DMS153 treated with DMSO at 0.1 percent for 48 hours (cell line): ENCODE results near the gene TRRAP.
A peak's percentile ranks its signal among the peaks of the same experiment; 100 is the strongest.

Experiments used
- DNase-seq: peaks from one replicate; lab custom pipeline; 2025; ENCODE audit not compliant: unreplicated experiment; lab: John Stamatoyannopoulos, UW

TRRAP gene

DNA sequence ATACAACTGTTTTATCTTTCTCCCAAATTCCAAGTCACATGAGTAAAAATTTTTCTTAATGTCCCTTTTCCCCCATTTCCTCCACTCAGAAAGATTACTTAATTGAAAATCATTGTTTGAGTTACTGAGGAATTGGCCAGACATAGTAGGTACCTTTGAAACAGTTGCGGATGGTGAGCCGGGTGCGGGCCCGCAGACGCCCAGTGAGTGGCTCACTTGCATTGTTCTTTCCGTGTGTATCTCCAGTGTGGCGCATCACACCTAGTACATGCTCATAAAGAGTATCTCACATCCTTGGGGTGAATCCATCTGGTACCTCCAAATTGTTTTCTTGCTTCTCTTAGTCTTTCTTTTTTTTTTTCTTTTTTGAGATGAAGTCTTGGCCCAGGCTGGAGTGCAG lies 14.3 kb downstream of the TRRAP start:
- DNase-seq = no peak

DNA sequence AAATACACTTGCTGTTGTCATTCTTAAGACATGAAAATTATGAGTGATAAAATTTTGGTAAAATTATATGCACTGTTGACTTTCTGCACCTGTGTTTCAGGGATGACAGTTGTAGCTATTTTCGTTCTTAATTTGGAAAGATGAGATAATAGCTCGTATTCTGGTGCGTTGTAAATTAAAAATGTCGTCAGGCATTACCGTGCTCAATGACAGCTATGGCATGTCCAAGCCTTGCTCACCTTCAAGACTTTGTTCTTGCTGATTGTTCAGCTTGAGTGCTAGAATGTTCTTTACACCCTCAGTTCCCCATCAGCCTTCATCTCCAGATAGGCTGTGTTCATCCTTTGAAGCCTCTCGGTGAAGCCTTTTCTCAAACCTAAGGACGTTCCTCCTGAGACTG lies 21.5 kb downstream of the TRRAP start:
- no peak for DNase-seq

DNA sequence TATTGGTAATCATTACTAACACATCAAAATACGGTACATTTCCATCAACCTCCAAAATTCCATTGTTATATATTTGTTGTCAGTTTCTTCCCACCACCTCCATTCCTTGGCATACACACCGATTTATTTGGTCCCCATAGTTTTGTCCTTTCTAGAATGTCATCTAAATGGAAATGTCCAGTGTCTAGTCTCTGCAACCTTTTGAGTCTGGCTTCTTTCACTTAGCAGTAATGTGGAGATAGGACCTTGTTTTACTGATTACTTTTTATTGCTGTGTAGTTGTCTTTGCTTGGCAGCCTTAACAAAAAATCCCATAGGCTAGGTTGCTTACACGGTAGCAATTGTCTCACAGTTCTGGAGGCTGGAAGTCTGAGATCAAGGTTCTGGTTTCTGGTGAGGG lies 22.5 kb downstream of the TRRAP start:
- no peak for DNase-seq

DNA sequence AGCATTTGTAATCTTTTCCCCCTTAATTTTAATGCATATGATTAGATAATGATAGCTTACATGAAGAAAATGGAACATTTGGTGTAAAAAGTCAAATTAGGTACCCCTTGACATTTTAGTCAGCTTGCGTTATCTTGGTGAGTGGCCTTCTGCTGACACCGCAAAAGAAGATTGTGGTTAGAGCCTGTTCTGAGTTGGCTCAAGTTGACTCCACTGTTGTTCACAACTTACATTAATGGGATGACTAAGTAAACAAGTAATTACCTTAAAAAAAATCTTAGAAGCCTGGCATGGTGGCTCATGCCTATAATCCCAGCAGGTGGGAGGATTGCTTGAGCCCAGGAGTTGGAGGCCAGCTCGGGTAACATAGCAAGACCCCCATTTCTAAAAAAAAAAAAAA lies 24.2 kb downstream of the TRRAP start:
- DNase-seq = no peak

DNA sequence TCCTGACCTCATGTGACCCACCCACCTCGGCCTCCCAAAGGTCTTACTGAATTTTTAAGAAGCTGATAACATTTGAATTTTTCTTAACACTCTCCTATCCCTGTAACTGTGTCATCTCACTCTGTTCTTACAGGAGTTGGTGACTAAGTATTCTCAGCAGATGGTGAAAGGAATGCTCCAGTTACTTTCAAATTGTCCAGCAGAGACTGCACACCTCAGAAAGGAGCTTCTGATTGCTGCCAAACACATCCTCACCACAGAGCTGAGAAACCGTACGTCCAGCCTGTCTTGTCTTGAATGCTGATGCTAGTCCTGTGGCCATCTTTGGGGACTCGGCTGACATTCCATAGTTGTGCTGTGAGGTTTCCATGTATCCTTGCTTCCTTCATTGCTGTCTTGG lies 24.9 kb downstream of the TRRAP start:
- no peak for DNase-seq

DNA sequence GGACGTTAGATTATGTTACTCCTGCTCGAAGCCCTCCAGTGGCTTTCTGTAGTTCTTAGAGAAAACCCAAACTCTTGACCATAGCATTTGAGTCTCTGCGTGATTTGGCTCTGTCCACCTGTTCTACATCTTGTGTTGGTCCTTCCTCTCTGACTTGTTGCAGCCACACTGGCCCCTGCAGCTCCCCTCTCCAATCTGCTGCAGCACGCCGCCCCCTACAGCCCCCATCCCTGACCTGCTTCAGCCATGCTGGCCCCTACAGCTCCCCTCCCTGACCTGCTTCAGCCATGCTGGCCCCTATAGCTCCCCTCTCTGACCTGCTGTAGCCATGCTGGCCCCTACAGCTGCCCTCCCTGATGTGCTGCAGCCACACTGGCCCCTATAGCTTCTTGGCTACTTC lies 29.2 kb downstream of the TRRAP start:
- DNase-seq = no peak

DNA sequence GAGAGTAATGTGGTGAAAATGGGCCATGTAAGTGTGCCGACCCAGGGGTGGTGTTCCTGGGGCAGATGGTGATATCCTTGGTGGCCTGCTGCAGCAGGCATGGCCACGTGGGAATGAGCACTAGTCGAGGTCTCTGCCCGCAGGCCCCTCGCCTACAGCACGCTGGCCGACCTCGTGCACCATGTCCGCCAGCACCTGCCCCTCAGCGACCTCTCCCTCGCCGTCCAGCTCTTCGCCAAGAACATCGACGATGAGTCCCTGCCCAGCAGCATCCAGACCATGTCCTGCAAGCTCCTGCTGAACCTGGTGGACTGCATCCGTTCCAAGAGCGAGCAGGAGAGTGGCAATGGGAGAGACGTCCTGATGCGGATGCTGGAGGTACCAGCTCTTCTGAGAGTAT lies 30.3 kb downstream of the TRRAP start:
- DNase-seq = no peak

DNA sequence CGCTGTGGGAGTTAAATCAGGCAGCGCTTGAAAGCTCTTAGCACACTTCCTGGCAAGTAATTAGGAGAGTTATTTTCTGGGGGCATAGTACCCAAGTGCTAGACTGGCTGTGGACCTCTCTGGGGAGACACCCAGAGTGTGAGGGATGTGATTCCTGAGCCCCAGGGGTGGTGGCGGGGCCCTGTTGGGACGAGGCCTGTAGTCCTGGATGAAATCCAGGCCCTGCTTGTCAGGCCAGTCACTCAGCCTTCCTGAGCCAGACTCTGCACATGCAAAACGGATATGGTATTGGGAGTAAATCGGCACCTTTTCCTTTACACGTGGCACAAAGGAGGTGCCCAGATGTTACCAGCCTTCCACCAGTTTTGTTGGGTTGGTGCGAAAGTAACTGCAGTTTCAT lies 31.2 kb downstream of the TRRAP start:
- DNase-seq = no peak

DNA sequence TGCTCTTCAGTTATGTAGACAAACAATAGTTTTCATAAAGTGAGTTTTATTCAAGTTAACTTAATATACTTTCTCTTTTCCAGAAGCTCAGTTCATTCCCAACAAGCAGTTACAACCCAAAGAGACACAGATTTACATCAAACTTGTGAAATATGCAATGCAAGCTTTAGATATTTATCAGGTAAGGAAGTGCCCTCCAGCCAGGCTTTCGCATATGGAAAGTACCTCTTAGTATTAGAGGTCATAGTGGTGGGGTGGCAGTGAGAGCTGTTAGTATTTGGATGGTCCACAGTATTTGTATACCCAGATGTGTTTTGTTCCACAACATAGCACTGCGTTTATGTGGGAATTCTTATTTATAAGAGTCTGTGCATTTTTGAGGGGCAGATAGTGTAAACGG lies 32.1 kb downstream of the TRRAP start:
- DNase-seq = no peak

DNA sequence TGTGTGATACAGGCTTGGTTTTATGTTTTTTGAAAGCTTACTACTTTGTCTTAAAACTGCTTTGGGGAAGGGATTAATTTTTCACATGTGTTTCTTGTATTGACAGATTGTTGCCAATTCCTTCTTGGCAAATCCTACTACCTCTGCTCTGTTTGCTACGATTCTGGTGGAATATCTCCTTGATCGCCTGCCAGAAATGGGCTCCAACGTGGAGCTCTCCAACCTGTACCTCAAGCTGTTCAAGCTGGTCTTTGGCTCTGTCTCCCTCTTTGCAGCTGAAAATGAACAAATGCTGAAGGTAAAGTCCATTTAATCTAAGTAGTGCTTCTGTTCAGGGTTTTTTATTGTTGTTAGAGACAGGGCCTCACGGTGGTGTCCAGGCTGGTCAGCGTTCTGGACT lies 33.6 kb downstream of the TRRAP start:
- DNase-seq = no peak

DNA sequence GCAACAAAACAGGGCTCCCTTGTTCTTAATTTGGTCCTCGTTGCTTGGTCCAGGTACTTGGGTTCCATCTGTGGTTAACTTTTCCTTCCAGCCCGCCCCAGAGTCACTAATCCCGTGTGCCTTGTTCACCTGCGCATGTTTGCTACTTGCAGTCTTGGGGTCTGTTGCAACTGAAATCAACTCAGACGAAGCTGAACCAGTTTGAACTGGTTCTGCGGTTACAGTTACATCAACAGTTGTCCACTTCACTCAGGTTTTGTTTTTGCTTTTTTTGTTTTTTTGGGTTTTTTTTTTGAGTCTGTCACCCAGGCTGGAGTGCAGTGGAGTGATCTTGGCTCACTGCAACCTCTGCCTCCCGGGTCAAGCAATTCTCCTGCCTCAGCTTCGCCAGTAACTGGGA lies 34.7 kb downstream of the TRRAP start:
- no peak for DNase-seq

DNA sequence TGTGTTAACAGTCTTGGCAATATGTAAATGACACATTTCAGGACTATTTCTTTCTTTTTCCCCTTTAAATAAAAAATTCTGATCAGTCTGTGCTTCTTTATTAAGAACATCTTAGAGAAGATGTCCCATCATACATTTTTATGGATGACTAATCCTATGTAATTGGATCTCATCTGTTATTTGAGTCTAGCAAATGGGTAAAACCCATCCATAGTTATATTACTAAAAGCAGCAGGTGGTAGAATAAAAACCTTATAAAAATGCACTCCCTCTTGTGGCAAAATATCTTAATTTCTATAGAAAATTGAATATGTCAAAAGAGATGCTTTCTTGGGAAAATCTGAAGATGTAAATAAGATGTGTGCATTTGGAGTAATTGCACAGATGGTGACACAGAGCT lies 35.3 kb downstream of the TRRAP start:
- no peak for DNase-seq

DNA sequence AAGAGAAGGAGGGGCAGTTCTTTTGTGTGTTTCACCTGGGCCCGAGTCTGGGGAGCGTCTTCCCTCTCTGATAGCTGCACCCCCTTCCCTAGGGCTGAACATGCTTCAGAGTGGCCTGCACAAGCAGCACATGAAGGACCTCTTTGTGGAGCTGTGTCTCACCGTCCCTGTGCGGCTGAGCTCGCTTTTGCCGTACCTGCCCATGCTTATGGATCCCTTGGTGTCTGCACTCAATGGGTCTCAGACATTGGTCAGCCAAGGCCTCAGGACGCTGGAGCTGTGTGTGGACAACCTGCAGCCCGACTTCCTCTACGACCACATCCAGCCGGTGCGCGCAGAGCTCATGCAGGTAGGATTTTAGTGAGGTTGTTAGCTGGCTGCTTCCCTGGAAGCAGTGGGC lies 39.0 kb downstream of the TRRAP start:
- DNase-seq = no peak

DNA sequence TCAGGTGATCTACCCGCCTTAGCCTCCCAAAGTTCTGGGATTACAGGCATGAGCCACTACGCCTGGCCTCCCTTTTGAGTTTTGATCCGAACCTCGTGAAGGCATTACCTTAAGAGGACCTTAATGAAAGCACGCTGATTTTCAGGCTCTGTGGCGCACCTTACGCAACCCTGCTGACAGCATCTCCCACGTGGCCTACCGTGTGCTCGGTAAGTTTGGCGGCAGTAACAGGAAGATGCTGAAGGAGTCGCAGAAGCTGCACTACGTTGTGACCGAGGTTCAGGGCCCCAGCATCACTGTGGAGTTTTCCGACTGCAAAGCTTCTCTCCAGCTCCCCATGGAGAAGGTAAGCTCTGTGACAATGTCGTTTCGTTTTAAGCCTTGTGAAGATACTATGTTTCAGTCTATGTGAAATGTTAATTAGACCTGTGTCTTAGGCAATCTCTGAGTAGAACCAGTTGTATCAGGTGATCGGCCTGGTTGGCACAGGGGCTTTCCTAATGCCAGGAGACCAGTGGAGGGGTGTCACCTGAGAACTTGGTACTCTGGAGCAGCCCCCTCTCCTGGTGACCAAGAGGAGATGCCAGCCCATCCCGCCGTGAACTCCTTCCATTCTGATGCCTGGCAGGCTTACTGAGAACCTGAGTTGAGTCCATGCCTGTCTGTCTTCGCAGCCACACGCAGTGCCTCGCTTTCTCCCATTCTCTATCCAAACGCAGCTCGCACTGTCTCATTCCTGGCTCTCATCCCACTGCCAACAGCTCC lies 43.5 kb downstream of the TRRAP start:
- no peak for DNase-seq

DNA sequence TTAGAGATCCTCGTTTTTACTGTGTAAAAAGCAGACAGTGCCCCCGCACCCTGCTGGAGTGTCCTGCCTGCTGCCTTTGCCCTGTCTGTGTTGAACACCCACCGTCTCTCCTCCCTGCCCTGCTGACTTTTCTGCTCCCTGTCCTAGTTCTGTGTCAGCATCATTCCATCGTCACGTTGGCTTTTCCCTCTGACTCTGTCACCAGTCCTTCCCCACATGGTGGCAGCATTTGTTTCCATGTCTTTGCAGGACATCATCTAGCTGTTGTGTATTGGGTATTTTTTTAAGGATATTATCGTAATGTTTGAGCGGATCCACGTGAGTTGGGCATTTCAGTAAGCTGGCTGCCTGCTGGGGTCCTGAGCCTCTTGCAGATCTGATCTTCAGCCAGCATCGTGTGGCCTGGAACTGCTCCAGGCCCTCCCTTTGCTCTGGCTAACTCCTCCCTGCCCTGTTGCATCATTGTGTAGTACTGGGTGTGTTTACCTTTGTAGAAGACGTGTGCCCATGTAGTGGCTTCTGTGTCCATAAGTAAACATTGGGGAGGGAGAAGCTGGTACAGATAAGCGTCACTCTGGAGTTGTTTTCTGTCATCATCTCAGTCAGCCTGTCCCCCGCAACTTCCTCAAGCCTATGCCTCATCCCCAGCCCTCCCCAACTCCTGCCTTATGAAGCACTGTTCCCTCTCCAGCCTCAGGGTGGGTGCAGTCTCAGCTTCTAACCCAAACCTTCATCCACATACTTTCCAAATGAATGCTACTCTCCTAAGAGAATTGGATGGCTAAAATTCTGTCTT lies 44.3 kb downstream of the TRRAP start:
- DNase-seq = peak; percentile 53

DNA sequence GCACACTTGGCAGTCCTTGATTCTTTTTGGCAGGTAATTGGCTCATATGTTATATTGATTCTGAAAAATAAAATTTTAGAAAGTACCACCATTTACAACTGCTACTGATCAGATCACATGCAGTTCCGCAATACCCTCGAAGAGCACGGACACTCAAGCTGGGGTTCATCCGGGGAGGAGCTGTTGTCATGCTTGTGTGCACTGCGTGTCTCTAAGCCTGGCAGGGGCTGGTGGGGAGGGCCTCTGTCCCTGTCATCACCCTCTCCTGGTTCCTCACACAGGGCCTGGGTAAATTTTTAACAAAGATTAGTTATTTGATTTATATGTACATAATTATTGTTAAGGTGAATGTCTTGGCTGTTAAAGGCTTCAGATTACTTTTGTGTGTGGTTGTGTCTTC lies 45.2 kb downstream of the TRRAP start:
- no peak for DNase-seq

DNA sequence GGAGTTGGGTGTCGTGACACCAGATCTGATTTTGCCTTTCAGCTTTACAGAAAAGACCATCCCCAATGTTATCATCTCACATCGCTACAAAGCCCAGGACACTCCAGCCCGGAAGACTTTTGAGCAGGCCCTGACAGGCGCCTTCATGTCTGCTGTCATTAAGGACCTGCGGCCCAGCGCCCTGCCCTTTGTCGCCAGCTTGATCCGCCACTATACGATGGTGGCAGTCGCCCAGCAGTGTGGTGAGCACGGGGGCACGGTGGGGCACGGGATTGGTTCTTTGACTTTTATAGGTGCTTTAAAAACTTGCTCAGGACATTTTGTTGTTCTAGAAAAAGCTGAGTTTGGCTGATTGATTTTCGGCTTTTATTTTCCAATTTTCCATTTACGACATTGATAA lies 48.8 kb downstream of the TRRAP start:
- DNase-seq = no peak

DNA sequence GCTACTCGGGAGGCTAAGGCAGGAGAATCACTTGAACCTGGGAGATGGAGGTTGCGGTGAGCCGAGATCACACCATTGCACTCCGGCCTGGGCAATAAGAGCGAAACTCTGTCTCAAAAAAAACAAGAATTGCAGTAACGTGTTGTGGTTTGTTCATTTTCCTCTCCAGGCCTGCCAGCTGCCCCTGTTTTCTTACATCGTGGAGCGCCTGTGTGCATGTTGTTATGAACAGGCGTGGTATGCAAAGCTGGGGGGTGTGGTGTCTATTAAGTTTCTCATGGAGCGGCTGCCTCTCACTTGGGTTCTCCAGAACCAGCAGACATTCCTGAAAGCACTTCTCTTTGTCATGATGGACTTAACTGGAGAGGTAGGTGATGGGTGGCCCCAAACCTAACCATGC lies 52.1 kb downstream of the TRRAP start:
- DNase-seq = no peak

DNA sequence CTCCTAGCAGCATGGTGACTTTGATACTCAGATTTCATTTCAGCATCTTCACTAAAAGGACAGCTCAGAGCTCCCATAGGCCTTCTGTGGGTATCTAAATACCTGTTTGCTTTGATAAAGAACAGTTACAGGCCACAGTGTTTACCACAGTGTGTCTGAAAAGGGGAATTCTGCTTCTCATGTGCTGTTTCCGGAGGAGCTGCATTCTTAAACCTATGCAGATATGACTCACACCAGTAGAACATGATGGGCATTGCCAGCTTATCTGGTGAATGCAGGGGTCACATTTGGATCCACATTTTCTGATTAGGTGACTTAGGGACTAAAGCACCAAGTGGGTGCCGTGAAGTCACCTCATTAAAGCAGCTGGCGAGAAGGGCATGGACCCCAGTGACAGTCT lies 52.6 kb downstream of the TRRAP start:
- DNase-seq = no peak

DNA sequence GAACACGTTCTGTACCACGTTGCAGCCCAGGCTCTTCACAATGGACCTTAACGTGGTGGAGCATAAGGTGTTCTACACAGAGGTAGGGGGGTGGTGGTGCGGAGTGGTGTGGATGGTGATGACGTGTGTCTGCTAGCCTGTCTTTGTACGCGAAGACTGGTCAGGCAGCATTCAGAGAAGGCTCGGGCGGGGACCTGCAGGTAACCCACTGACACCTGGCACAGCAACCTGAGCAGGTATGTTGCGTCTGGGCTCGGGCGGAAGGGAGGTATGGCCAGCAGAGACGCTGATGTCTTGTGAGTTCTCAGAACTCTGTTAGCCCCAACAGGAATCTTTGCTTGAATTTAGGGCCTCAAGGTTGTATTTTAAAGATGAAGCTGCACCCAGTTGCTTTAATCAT lies 55.0 kb downstream of the TRRAP start:
- no peak for DNase-seq

DNA sequence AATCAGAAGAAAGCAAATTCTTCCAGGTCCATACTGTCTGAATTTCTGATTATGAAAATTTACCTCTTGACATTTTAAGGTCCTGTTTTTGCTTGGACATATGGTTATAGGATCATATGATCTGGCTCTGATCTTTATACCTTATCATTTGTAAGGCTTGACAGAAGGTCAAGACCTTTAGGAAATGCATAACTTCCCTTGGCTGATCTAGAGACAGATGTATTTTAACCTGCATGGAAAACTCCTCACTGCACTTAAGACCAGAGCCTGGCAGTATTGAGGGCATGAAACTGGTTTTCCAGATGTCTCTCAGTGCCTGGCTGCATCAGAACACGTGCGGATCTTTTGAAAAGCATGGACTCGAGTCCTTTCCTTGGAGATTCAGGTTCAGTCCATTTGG lies 55.9 kb downstream of the TRRAP start:
- no peak for DNase-seq

DNA sequence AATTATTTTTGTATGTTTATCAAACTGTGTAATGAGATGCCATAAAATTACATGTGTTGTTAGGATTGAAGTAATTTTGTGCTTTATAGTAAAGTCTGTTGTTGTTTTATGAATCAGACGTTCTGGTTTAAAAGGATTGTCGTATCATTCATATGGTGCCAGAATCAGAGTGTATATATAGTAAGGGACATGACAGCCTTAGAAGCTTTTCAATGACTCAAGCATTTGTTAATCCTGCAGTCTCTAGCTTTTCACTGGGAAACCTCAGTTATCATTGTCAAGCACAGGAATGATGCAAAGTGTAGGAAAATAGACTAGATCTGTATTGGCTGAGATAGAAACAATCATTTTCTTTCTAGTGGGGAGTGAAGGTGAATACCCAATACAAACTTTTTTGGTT lies 57.5 kb downstream of the TRRAP start:
- DNase-seq = no peak

DNA sequence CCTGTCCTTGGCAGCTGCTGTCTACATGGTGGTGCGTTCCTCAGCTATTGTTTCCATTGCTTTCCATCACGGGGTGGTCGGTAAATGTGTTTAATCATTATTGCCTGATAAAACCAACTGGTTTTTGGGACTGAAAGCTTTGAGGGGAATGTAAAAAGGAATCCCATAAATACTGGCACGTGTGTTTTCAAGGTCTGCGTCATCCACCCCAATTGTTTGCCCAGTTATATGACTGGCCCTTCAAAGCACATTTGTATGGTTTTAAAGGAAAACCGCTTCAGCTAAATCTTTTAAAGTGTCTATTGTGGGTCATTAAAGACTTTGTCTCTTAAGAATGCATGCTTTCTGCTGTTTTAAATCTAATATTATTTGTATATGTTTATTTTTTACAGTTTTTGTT lies 65.0 kb downstream of the TRRAP start:
- DNase-seq = no peak
